ENCODE measurements around the gene DCDC2.

DNA sequence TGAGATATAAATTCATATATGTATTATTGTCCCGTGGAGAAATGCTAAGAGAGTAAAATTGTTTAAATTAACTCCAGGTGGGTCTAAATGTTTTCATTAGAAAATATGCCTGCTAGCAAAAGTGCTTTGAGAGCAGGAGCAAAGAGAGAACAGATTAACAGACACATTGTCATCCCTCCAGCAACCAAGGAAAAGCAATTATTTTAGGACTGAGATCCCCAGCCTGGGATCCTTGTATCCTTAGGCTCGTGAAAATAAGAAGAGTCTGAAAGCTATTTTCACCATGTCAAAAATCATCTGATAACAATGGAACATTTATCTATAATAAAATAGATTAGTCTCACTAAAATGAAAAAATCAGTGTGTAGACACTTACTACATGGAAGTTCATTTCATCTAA lies 33.3 kb upstream of the DCDC2 start:
- TF ChIP-seq, protein P1, sequence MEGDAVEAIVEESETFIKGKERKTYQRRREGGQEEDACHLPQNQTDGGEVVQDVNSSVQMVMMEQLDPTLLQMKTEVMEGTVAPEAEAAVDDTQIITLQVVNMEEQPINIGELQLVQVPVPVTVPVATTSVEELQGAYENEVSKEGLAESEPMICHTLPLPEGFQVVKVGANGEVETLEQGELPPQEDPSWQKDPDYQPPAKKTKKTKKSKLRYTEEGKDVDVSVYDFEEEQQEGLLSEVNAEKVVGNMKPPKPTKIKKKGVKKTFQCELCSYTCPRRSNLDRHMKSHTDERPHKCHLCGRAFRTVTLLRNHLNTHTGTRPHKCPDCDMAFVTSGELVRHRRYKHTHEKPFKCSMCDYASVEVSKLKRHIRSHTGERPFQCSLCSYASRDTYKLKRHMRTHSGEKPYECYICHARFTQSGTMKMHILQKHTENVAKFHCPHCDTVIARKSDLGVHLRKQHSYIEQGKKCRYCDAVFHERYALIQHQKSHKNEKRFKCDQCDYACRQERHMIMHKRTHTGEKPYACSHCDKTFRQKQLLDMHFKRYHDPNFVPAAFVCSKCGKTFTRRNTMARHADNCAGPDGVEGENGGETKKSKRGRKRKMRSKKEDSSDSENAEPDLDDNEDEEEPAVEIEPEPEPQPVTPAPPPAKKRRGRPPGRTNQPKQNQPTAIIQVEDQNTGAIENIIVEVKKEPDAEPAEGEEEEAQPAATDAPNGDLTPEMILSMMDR (IDR thresholded peaks at IDR 0.05 in 4 of 5, conservative IDR thresholded peaks at IDR 0.05 in 1 of 5) = no peak
- no peak for TF ChIP-seq POLR2A (IDR thresholded peaks at IDR 0.05)

Measured in gastrocnemius medialis (tissue), 4 donors.